Esophagus muscularis mucosa (tissue), 4 donors: Measurements from ENCODE around the gene CDH22. TPM values are rescaled to one million over a fixed set of nuclear protein-coding genes. Genes with fewer than 3 reads are reported as not detected.

Experiments used
- DNase-seq: peaks from one replicate; pipeline ENCODE4 v3.0.0-alpha.2; 2017; ENCODE audit errors: extremely low spot score
- H3K27ac ChIP-seq, 4 donors: fragments of 200-600 bp; sonication (generic); replicated peaks in 1 of 4; 1 replicate in 3 of 4; 2 replicates in 1 of 4; pipeline ENCODE4 v1.5.1; 2016 to 2019; ENCODE audit warnings: mild to moderate bottlenecking in 1 of 4
- H3K27me3 ChIP-seq, 4 donors: fragments of 200-600 bp; sonication (generic); one replicate each; pipeline versions ENCODE4 v1.5.1 to v1.6.0; 2016 to 2019
- H3K36me3 ChIP-seq, 4 donors: fragments of 200-600 bp; sonication (generic); one replicate each; pipeline ENCODE4 v1.5.1; 2016 to 2019
- H3K4me1 ChIP-seq, 4 donors: fragments of 200-600 bp; sonication (generic); one replicate each; pipeline ENCODE4 v1.5.1; 2016 to 2019
- H3K4me3 ChIP-seq, 4 donors: fragments of 200-600 bp; sonication (generic); 1 replicate in 2 of 4; 2 replicates in 2 of 4; pipeline ENCODE4 v1.5.1; 2016 to 2019; ENCODE audit warnings: mild to moderate bottlenecking in 4 of 4, moderate library complexity in 1 of 4
- H3K9me3 ChIP-seq, 4 donors: fragments of 200-600 bp; sonication (generic); 1 replicate in 3 of 4; 2 replicates in 1 of 4; pipeline ENCODE4 v1.5.1; 2016 to 2019
- CTCF ChIP-seq, 3 experiments: fragments of 200-600 bp in 2 of 3; fragments of 450-650 bp in 1 of 3; sonication (generic) in 2 of 3; IDR thresholded peaks; one replicate each; pipeline ENCODE4 v1.5.1; 2017 to 2019; ENCODE audit warnings: antibody characterized with exemption in 3 of 3, mild to moderate bottlenecking in 2 of 3, moderate library complexity in 1 of 3
- EP300 ChIP-seq: sonication (generic); formaldehyde crosslinking; IDR thresholded peaks from one replicate; pipeline ENCODE4 v1.6.1; 2017; ENCODE audit warnings: antibody characterized with exemption
- POLR2A ChIP-seq: fragments of 450-650 bp; IDR thresholded peaks from one replicate; pipeline ENCODE4 v1.6.1; 2017; ENCODE audit warnings: antibody characterized with exemption, moderate library complexity, mild to moderate bottlenecking, low read depth
- POLR2AphosphoS5 ChIP-seq, 2 donors: sonication (generic); formaldehyde crosslinking; IDR thresholded peaks; one replicate each; pipeline ENCODE4 v1.6.1; 2017; ENCODE audit warnings: antibody characterized with exemption in 2 of 2
- WGBS: methylation state at CpG from one replicate; pipeline ENCODE4 v1.1.5; 2018; 5-methylcytosine and 5-hydroxymethylcytosine counted together
- intact Hi-C: fragments of 100-400 bp; cut with DNase I; formaldehyde crosslinking; loops from one replicate; pipeline ENCODE4 v1.15.1; 2023
- total RNA-seq, 4 donors: library from RNA; depleted of rRNA; stranded (reverse); fragments of >200 nt; gene quantifications; one replicate each; pipeline versions ENCODE4 v1.1.0 to v1.2.1, GENCODE V29; 2016

Gene CDH22
- total RNA-seq, 4 donors from 2014 or later: 0.17 to 0.69 (median 0.42) TPM; not detected in 1

DNA sequence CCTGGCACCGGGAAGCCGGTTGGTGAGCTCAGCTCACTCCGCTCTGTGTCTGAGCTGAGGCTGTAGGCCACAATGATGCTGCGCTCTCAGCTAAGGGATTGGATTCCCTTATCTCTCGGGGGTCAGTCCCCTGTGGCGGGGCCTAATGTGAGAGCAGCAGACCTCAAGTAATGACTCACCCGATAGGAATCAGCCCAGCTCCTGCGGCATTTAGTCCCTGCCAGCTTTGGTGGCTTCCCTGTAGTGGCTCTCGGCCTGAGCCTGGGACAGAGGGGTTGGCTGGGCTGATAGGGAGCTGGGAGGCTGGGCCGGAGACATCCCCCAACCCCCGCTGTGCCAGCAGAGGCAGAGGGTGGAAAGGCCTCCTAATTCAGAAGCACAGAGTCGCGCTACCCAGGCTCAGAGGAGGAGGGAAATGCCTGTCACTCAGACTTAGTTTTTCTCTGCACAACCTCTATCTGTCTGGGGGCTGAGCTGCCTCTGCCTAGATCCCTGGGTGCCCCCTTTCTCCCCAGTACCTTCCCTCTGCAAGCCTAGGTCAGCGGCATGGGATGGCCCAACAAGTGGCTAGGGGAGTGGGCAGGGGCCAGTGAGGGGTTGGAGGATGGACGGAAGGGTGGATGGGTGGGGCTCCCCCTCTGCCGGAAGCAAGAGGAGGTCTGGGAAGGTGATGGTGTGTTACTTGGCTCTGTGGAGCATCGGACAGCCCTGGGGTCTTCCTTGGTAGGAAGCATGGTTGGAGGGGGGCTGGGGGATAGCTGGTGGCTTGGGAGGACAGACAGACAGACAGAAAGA lies 92.2 kb downstream of the CDH22 start:
- WGBS: 41% methylated on average over 5 of the region's 17 CpGs
- H3K27ac ChIP-seq: no peak overlapping the region
- H3K36me3 ChIP-seq: no peaks in the 10 kb centered on the region
- no peak overlapping the region for H3K4me3 ChIP-seq
- peaks cover 0 to 57% (median 9%) of the 10 kb centered on the region in 4 donors for H3K27me3 ChIP-seq
- TF ChIP-seq POLR2A: no peak
- TF ChIP-seq CTCF (IDR thresholded peaks at IDR 0.05): no peak
- no peak for TF ChIP-seq EP300
- TF ChIP-seq POLR2AphosphoS5 (IDR thresholded peaks at IDR 0.05): no peak
- no peak for DNase-seq
- H3K4me1 ChIP-seq: peaks cover 0 to 6% (median 2%) of the 10 kb centered on the region in 4 donors
- H3K9me3 ChIP-seq: no peaks in the 10 kb centered on the region
- intact Hi-C loops: no loop called here

GRCh38 chr20:46214824-46215488 lies 93.3 kb downstream of the CDH22 start:
- TF ChIP-seq EP300 (no peak), CTCF (IDR thresholded peaks at IDR 0.05) (no peak), POLR2A (no peak)
- intact Hi-C loops: no loop called here
- Histone ChIP-seq H3K4me1 (peaks cover 0 to 6% (median 3%) of the 10 kb centered on the region in 4 donors), H3K36me3 (no peaks in the 10 kb centered on the region), H3K9me3 (no peaks in the 10 kb centered on the region), H3K4me3 (no peak overlapping the region), H3K27me3 (peaks cover 0 to 68% (median 12%) of the 10 kb centered on the region in 4 donors), H3K27ac (no peak overlapping the region)
- DNase-seq: no peak
- WGBS: 59% methylated on average over 4 of the region's 4 CpGs

DNA sequence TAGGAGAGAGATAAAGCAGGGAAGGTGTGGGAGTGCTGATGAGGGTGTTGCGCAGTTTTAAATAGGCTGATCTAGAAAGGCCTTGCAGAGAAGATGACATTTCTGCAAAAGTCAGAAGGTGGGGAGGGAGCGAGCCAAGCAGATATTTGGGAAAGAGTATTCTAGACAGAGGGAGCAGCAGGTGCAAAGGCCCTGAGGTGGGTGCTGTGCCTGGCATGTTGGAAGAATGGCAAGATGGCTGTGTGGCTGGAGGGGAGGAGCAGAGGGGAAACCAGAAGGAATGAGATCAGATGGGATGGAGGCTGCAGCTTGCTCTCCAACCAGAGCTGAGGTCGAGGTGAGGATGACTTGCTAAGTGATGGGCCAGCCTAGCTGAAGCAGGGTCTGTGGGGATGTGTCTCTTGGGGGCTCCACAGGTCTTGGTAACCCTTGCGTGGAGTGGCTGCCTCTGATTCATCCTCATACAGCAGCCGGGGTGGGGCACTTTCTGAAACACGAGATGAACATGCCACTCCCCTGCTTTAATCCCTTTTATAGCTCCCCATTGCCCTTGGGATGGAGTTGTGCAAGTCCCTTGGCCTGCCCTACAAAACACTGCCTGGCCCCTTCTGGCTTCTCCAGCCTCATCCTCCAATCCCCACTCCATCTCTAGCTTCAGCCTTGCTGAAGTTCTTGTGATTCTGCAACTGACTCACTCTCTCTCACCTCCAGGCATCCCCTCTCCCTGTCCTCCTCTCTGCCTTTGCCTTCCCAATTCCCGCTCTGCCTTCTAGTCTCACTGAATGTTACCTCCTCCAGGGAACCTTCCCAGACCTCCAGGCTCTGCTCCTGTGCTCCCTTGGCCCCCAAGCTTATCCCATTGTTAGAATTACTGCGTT lies 94.1 kb downstream of the CDH22 start:
- no peak overlapping the region for H3K27ac ChIP-seq
- peaks cover 0 to 6% (median 4%) of the 10 kb centered on the region in 4 donors for H3K4me1 ChIP-seq
- TF ChIP-seq POLR2AphosphoS5 (IDR thresholded peaks at IDR 0.05): no peak
- 64% methylated on average over 8 of the region's 8 CpGs for WGBS
- no peaks in the 10 kb centered on the region for H3K9me3 ChIP-seq
- no peaks in the 10 kb centered on the region for H3K36me3 ChIP-seq
- no peak overlapping the region for H3K4me3 ChIP-seq
- no peak for DNase-seq
- peaks cover 0 to 76% (median 18%) of the 10 kb centered on the region in 4 donors for H3K27me3 ChIP-seq
- intact Hi-C loops: no loop called here

- H3K27ac ChIP-seq: no peak overlapping the region
- no peak overlapping the region for H3K4me3 ChIP-seq
- TF ChIP-seq POLR2A (no peak), CTCF (IDR thresholded peaks at IDR 0.05) (no peak), POLR2AphosphoS5 (IDR thresholded peaks at IDR 0.05) (no peak), EP300 (no peak)
- no peak for DNase-seq
- H3K27me3 ChIP-seq: peaks cover 0 to 89% (median 21%) of the 10 kb centered on the region in 4 donors
- no peaks in the 10 kb centered on the region for H3K36me3 ChIP-seq
- no peaks in the 10 kb centered on the region for H3K9me3 ChIP-seq
- peaks cover 0 to 6% (median 4%) of the 10 kb centered on the region in 4 donors for H3K4me1 ChIP-seq
- intact Hi-C loops: no loop called here
- 50% methylated on average over 11 of the region's 11 CpGs for WGBS
Measured at GRCh38 chr20:46212876-46213275, 95.4 kb downstream of the CDH22 start.
